Measurements from ENCODE around the gene C1orf74.

C1orf74 gene

GRCh38 chr1:209741889-209742288 is 42.5 kb downstream of the C1orf74 start:
- no peak for DNase-seq

- DNase-seq: no peak
Measured at GRCh38 chr1:209741193-209741592, 43.2 kb downstream of the C1orf74 start.

- no peak for DNase-seq
Measured at GRCh38 chr1:209738270-209738669, 46.1 kb downstream of the C1orf74 start.

GRCh38 chr1:209737118-209737505 is 47.2 kb downstream of the C1orf74 start:
- DNase-seq: no peak

- DNase-seq: no peak
Measured at GRCh38 chr1:209736490-209737117, 47.8 kb downstream of the C1orf74 start.

- DNase-seq: no peak
Measured at GRCh38 chr1:209733409-209734192, 50.8 kb downstream of the C1orf74 start.

- DNase-seq: no peak
Measured at GRCh38 chr1:209732725-209733124, 51.6 kb downstream of the C1orf74 start.

GRCh38 chr1:209729436-209729835 is 54.9 kb downstream of the C1orf74 start:
- DNase-seq: no peak

Measured in NCI-H2171 (cell line).